Heart left ventricle (tissue), 13 donors: Measurements from ENCODE around the gene LAMA1.

Experiments used
- POLR2A ChIP-seq, 2 donors: fragments of 450-650 bp; IDR thresholded peaks; one replicate each; pipeline ENCODE4 v1.6.1; 2017; ENCODE audit warnings: antibody characterized with exemption in 2 of 2, mild to moderate bottlenecking in 2 of 2, moderate library complexity in 2 of 2
- TF ChIP-seq, protein P1 (sequence below), 12 donors: fragments of 200-600 bp; sonication (generic) in 4 of 12; IDR thresholded peaks; one replicate each; pipeline versions ENCODE4 v1.5.0 to v1.8.0; 2018 to 2022; ENCODE audit warnings: antibody characterized with exemption in 12 of 12, mild to moderate bottlenecking in 5 of 12
- donor health status: ischemic (EF 13 %, LVEDD 7.1; RV severe dilation, severe dysfunction).
- donor health status: DM: no; HTN: yes; CAD: no.
- donor health status: DM: no; HTN: no; CAD: no.
- donor health status: ischemic (EF 25% LVEDD 6.9; RV normal size, moderate dysfunction).
- donor health status: ischemic (EF 25% LVEDD 5.7; RV mildly dilated, moderate dysfunction).
- donor health status: ischemic (EF 35%, LVEDD 5.7; RV mildly dilated, moderate dysfunction).
- donor health status: nonischemic (EF 11% LVEDD 7.7; RV severe dilation, severe dysfunction).
- donor health status: DM: yes; HTN: yes; CAD: no.
- donor health status: PGD.
- donor health status: ischemic (EF 29% LVEDD 5.4; RV normal size, mild dysfunction).
- donor health status: nonischemic (EF 23%, LVEDD 6.1; RV moderate dilation, normal function).

DNA sequence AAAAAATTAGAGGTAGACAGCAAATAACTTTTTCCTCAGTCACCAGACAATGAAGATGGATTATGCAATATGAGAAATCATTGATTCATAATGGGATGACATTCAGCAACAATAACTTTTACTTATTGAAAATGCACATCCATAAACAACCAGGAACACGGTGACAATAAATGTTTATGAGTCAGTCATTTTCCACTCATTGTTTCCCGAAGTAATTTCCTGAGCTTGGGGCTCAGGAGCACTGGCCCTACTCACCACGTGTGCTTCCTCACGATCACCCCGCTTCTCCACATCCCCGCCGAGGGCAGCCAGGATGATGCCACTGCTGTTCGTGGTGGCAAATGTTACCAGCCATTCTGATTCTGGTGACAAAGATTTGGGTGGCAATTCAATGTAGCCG, 156.3 kb downstream of the LAMA1 start:
- TF ChIP-seq, protein P1, sequence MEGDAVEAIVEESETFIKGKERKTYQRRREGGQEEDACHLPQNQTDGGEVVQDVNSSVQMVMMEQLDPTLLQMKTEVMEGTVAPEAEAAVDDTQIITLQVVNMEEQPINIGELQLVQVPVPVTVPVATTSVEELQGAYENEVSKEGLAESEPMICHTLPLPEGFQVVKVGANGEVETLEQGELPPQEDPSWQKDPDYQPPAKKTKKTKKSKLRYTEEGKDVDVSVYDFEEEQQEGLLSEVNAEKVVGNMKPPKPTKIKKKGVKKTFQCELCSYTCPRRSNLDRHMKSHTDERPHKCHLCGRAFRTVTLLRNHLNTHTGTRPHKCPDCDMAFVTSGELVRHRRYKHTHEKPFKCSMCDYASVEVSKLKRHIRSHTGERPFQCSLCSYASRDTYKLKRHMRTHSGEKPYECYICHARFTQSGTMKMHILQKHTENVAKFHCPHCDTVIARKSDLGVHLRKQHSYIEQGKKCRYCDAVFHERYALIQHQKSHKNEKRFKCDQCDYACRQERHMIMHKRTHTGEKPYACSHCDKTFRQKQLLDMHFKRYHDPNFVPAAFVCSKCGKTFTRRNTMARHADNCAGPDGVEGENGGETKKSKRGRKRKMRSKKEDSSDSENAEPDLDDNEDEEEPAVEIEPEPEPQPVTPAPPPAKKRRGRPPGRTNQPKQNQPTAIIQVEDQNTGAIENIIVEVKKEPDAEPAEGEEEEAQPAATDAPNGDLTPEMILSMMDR (IDR thresholded peaks at IDR 0.05) = no peak
- no peak for TF ChIP-seq POLR2A (IDR thresholded peaks at IDR 0.05)
